ENCODE results near the gene OR52E1.

DNA sequence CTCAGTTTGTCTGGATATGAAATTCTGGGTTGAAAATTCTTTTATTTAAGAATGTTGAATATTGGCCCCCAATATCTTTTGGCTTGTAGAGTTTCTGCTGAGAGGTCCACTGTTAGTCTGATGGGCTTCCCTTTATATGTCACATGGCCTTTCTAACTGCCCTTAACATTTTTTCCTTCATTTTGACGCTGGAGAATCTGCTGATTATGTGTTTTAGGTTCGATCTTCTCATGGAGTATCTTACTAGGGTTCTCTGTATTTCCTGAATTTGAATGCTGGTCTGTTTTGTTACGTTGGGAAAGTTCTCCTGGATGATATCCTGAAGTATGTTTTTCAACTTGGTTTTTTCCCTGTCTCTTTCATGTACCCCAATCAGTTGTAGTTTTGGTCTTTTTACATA, 46.0 kb downstream of the OR52E1 start:
- no peak for TF ChIP-seq CTCF (IDR thresholded peaks at IDR 0.05; ENCODE audit: borderline replicate concordance, extremely low read depth, low read length, poor library complexity, severe bottlenecking)
- no peak for TF ChIP-seq EZH2 (IDR thresholded peaks at IDR 0.05; ENCODE audit: borderline replicate concordance, low read depth, low read length, severe bottlenecking)

All from DND-41 (cell line).